ENCODE data around the gene MRTFB.

DNA sequence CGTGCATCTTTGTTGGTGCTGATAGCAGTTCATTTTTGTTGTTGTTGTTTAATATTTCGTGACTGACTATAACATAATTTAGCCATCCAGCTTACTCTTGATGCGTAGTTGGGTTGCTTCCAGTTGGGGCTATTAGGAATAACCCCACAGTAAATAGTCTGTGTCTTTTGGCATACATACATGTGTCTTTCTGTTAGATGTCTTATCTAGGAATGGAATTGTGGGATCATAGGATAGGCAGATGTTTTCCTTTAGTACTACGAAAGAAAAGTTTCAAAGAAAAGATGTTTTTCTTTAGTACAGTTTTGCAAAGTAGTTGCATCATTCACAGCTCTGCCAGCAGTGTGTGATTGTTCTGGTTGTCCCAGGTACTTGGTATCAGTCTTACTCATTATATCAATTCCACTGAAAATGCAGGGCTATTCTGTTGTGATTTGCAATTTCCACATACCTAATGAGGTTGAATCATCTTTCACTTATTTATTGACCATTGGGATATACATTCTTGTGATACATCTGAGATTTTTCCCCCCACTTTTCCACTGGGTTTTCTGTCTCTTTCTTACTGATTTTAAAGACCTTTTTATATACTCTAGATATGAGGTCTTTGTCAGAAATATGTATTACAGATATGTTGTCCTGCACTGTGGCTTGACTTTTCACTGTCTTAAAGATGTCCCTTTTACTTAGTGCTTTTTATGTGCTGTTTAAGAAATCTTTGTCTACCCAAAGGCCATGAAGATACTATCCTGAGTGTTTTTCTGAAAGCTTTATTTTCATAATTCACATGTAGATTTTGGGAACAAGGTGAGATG, 173.3 kb downstream of the MRTFB start:
- TF ChIP-seq POLR2A (IDR thresholded peaks at IDR 0.05): no peak
- no peak for TF ChIP-seq POLR2AphosphoS5 (IDR thresholded peaks at IDR 0.05)
- TF ChIP-seq, protein P1, sequence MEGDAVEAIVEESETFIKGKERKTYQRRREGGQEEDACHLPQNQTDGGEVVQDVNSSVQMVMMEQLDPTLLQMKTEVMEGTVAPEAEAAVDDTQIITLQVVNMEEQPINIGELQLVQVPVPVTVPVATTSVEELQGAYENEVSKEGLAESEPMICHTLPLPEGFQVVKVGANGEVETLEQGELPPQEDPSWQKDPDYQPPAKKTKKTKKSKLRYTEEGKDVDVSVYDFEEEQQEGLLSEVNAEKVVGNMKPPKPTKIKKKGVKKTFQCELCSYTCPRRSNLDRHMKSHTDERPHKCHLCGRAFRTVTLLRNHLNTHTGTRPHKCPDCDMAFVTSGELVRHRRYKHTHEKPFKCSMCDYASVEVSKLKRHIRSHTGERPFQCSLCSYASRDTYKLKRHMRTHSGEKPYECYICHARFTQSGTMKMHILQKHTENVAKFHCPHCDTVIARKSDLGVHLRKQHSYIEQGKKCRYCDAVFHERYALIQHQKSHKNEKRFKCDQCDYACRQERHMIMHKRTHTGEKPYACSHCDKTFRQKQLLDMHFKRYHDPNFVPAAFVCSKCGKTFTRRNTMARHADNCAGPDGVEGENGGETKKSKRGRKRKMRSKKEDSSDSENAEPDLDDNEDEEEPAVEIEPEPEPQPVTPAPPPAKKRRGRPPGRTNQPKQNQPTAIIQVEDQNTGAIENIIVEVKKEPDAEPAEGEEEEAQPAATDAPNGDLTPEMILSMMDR (IDR thresholded peaks at IDR 0.05): no peak

Measured in stomach (tissue), 4 donors.